Spleen (tissue), 11 donors: ENCODE results near the gene CIPC. TPM values are rescaled to one million over a fixed set of nuclear protein-coding genes. Genes with fewer than 3 reads are reported as not detected.
A peak's percentile ranks its signal among the peaks of the same experiment; 100 is the strongest.

ENCODE experiments used
- DNase-seq: peaks from one replicate; pipeline ENCODE4 v3.0.0-alpha.2; 2020
- H3K27ac ChIP-seq, 8 donors: fragments of 200-600 bp; sonication (generic) in 7 of 8; 1 replicate in 4 of 8; 2 replicates in 4 of 8; pipeline versions ENCODE4 v1.5.0 to v1.8.0; 2016 to 2021; ENCODE audit warnings: inconsistent platforms in 4 of 8, mild to moderate bottlenecking in 4 of 8, moderate library complexity in 1 of 8
- H3K27me3 ChIP-seq, 7 donors: fragments of 200-600 bp; sonication (generic) in 6 of 7; replicated peaks in 1 of 7; 1 replicate in 4 of 7; 2 replicates in 3 of 7; pipeline versions ENCODE4 v1.5.0 to v1.8.0; 2016 to 2021; ENCODE audit warnings: inconsistent platforms in 3 of 7, mild to moderate bottlenecking in 1 of 7
- H3K36me3 ChIP-seq, 6 donors: fragments of 200-600 bp; sonication (generic) in 5 of 6; 1 replicate in 4 of 6; 2 replicates in 2 of 6; pipeline versions ENCODE4 v1.5.0 to v1.8.0; 2016 to 2021; ENCODE audit warnings: inconsistent platforms in 2 of 6
- H3K4me1 ChIP-seq, 6 donors: fragments of 200-600 bp; sonication (generic) in 5 of 6; 1 replicate in 3 of 6; 2 replicates in 3 of 6; pipeline versions ENCODE4 v1.5.0 to v1.8.0; 2016 to 2021; ENCODE audit warnings: inconsistent platforms in 3 of 6
- H3K4me3 ChIP-seq, 8 donors: fragments of 200-600 bp; sonication (generic) in 7 of 8; 1 replicate in 4 of 8; 2 replicates in 4 of 8; pipeline versions ENCODE4 v1.5.0 to v1.8.0; 2016 to 2021; ENCODE audit warnings: inconsistent platforms in 4 of 8, mild to moderate bottlenecking in 4 of 8, moderate library complexity in 2 of 8
- H3K9me3 ChIP-seq, 8 donors: fragments of 200-600 bp; sonication (generic) in 7 of 8; 1 replicate in 4 of 8; 2 replicates in 4 of 8; pipeline versions ENCODE4 v1.5.0 to v1.8.0; 2016 to 2021; ENCODE audit warnings: inconsistent platforms in 4 of 8
- POLR2A ChIP-seq, 3 donors: fragments of 450-650 bp; IDR thresholded peaks; one replicate each; pipeline ENCODE4 v1.5.1; 2017; ENCODE audit warnings: antibody characterized with exemption in 3 of 3, mild to moderate bottlenecking in 1 of 3
- POLR2AphosphoS5 ChIP-seq, 3 donors: sonication (generic); formaldehyde crosslinking; IDR thresholded peaks; one replicate each; pipeline ENCODE4 v1.5.1; 2017; ENCODE audit warnings: antibody characterized with exemption in 3 of 3
- WGBS, 5 donors: extraction: QIAGEN DNeasy Blood & Tissue Kit in 3 of 5; methylation state at CpG; one replicate each; pipeline versions ENCODE4 v1.1.5 to v1.1.7; 2013 to 2018; 5-methylcytosine and 5-hydroxymethylcytosine counted together
- intact Hi-C: fragments of 100-400 bp; cut with DNase I; formaldehyde crosslinking; loops from one replicate; pipeline ENCODE4 v1.15.0; 2023; ENCODE audit warnings: low total_unique reads
- polyA plus RNA-seq, 3 donors: library from polyadenylated mRNA; stranded (reverse); fragments of 200-250 nt; gene quantifications; one replicate each; pipeline ENCODE4 v1.2.1, GENCODE V29; 2013
- total RNA-seq, 7 donors: library from RNA; depleted of rRNA in 3 of 7; stranded (reverse); fragments of >200 nt in 3 of 7; fragmentation: NEBNext Ultra II Directional in 4 of 7; extraction: Animal tissue kit (Norgen Biotek cat#: 25700) in 4 of 7; gene quantifications; one replicate each; pipeline versions ENCODE4 v1.1.0 to v1.2.1, GENCODE V29; 2016 to 2021
- TF ChIP-seq, protein P1 (sequence below), 11 experiments: fragments of 200-600 bp in 7 of 11; fragments of 450-650 bp in 4 of 11; sonication (generic) in 4 of 11; IDR thresholded peaks in 8 of 11; conservative IDR thresholded peaks in 3 of 11; 1 replicate in 7 of 11; 2 replicates in 4 of 11; pipeline versions ENCODE4 v1.4.0 to v1.8.0; 2016 to 2021; ENCODE audit warnings: antibody characterized with exemption in 11 of 11, inconsistent platforms in 4 of 11, mild to moderate bottlenecking in 1 of 11
- donor health status: healthy with polysubstance abuse.
- donor health status: DM: no; HTN: no; CAD: no; lungs with moderate emphysema.
- donor health status: DM: no; HTN: no; CAD: no.
- donor health status: Bipolar disorder and iron deficiency.
- donor health status: healthy.
- donor health status: DM: no; HTN: no; CAD: no.
- donor health status: DM: yes; HTN: yes; CAD: no.

The CIPC gene
- total and polyA plus RNA-seq, 10 donors: 4.2 to 33.8 (median 17.7) TPM

DNA sequence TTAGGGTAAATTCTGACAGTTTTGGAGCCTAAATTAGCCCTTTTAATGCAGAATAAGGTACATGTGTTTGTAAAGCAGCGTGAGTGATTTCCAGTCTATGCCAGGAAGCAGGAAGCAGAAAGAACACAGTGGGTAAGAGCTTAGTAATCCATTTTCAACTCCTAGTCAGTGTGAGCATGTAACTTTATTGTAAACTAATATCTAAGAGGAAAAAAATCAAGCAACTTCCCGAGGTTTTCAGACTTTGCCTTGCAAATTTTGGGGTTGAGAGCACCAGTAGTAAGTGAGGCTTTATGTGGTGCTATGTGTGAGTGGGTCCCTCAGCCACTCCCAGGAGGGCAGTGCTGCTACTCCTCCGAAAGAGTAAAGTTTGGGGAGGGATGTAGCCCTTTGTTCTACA lies 2.9 kb downstream of the CIPC start:
- no peaks in the 10 kb centered on the region for H3K27me3 ChIP-seq
- no peak for TF ChIP-seq POLR2AphosphoS5 (IDR thresholded peaks at IDR 0.05)
- TF ChIP-seq, protein P1, sequence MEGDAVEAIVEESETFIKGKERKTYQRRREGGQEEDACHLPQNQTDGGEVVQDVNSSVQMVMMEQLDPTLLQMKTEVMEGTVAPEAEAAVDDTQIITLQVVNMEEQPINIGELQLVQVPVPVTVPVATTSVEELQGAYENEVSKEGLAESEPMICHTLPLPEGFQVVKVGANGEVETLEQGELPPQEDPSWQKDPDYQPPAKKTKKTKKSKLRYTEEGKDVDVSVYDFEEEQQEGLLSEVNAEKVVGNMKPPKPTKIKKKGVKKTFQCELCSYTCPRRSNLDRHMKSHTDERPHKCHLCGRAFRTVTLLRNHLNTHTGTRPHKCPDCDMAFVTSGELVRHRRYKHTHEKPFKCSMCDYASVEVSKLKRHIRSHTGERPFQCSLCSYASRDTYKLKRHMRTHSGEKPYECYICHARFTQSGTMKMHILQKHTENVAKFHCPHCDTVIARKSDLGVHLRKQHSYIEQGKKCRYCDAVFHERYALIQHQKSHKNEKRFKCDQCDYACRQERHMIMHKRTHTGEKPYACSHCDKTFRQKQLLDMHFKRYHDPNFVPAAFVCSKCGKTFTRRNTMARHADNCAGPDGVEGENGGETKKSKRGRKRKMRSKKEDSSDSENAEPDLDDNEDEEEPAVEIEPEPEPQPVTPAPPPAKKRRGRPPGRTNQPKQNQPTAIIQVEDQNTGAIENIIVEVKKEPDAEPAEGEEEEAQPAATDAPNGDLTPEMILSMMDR (IDR thresholded peaks at IDR 0.05 in 8 of 11, conservative IDR thresholded peaks at IDR 0.05 in 3 of 11): no peak
- TF ChIP-seq POLR2A (IDR thresholded peaks at IDR 0.05): no peak
- 44 to 65% (median 64%) methylated on average over 3 of the region's 3 CpGs for WGBS, 5 donors
- peaks cover 22 to 88% (median 46%) of the 10 kb centered on the region in 6 donors for H3K4me1 ChIP-seq
- H3K36me3 ChIP-seq: peaks cover 0 to 18% (median 3%) of the 10 kb centered on the region in 6 donors
- no peaks in the 10 kb centered on the region for H3K9me3 ChIP-seq
- no peak for DNase-seq
- H3K4me3 ChIP-seq: no peak overlapping the region
- peak overlapping the region in 4 of 8 donors; percentile 37 to 62 (median 50) for H3K27ac ChIP-seq
- intact Hi-C loops: no loop called here

DNA sequence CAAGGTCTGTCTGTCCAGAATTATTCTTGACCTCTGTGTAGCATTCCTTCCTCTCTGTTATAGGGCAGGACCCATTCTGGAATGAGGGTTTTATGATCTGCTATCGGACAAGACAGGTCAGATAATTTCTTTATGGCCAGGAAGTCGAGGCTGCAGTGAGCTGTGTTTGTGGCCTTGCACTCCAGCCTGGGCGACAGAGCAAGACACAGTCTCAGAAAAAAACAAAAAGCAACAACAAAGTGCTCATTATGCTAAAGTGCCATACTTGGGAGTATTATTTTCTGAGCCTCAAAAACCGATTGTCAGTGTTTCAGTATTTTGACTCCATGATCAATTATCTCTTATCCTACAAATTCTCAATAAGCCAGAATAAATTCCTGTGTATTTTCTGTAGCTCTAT lies 4.1 kb downstream of the CIPC start:
- 42 to 73% (median 65%) methylated on average over 4 of the region's 4 CpGs for WGBS, 5 donors
- Histone ChIP-seq H3K36me3 (peaks cover 0 to 30% (median 9%) of the 10 kb centered on the region in 6 donors), H3K9me3 (no peaks in the 10 kb centered on the region), H3K4me1 (peaks cover 16 to 79% (median 37%) of the 10 kb centered on the region in 6 donors), H3K4me3 (no peak overlapping the region), H3K27me3 (no peaks in the 10 kb centered on the region), H3K27ac (peak overlapping the region in 5 of 8 donors; percentile 1 to 62 (median 37))
- TF ChIP-seq POLR2AphosphoS5 (IDR thresholded peaks at IDR 0.05) (no peak), POLR2A (IDR thresholded peaks at IDR 0.05) (no peak)
- TF ChIP-seq, protein P1 (IDR thresholded peaks at IDR 0.05 in 8 of 11, conservative IDR thresholded peaks at IDR 0.05 in 3 of 11): no peak
- no peak for DNase-seq
- intact Hi-C loops: no loop called here

DNA sequence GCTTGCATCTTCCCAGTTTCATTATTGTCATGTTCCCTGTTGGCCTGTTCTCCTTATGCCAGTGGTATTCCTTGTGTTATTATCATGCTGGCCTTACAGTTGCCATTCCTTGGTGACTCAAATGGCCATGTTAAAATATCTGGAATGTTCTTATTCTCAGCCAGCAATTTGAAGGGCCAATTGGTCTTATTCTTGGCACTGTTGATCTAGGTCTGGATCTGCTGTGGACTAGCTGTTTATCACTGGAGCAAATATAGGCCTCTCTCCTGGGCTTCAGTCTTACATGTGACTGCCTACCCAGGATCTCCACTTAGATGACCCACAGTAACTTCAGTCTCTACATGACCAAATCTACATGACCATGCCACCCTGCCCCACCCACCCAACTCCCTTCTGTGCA lies 5.4 kb downstream of the CIPC start:
- Histone ChIP-seq H3K27me3 (no peaks in the 10 kb centered on the region), H3K4me1 (peaks cover 16 to 75% (median 35%) of the 10 kb centered on the region in 6 donors), H3K4me3 (no peak overlapping the region), H3K27ac (no peak overlapping the region), H3K36me3 (peaks cover 0 to 43% (median 13%) of the 10 kb centered on the region in 6 donors), H3K9me3 (no peaks in the 10 kb centered on the region)
- no peak for TF ChIP-seq POLR2AphosphoS5 (IDR thresholded peaks at IDR 0.05)
- TF ChIP-seq POLR2A (IDR thresholded peaks at IDR 0.05): no peak
- intact Hi-C loops: no loop called here
- no peak for DNase-seq

DNA sequence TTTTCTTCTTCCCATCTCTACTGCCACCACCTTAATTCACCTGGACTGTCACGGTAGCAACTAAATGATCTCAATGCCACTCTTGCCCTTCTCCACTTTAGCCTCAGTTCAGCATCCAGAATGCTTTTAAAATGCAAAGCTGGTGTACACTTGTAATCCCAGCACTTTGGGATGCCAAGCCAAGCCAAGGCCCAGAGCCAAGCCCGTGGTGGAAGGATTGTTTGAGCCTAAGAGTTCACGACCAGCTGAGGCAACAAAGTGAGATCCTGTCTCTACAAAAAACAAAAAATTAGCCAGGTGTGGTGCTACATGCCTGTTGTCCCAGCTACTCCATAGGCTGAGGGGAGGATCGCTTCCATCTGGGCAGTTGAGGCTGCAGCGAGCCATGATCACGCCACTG lies 5.9 kb downstream of the CIPC start:
- no peak for TF ChIP-seq POLR2A (IDR thresholded peaks at IDR 0.05)
- TF ChIP-seq, protein P1 (IDR thresholded peaks at IDR 0.05 in 8 of 11, conservative IDR thresholded peaks at IDR 0.05 in 3 of 11): no peak
- TF ChIP-seq POLR2AphosphoS5 (IDR thresholded peaks at IDR 0.05): no peak

DNA sequence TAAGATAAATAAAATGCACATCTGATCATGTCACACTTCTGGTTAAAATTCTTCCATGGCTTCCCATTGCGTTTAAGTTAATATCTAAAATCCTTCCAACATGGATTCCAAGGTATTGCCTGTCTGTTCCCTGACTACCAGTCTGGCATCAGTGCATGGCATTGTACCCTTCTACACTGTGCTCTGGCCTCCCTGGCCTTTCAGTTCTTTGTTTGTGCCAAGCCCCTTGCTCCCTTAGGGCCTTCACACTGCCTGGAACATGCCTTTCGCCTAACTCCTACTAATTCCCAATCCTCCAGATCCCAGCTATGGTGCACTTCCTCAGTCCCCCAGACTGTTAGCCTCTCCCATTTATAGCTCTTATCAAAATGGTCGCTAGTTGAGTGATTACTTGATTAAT lies 6.3 kb downstream of the CIPC start:
- no peak for DNase-seq
- Histone ChIP-seq H3K4me3 (no peak overlapping the region), H3K36me3 (peaks cover 0 to 52% (median 18%) of the 10 kb centered on the region in 6 donors), H3K27ac (no peak overlapping the region), H3K9me3 (no peaks in the 10 kb centered on the region), H3K27me3 (no peaks in the 10 kb centered on the region), H3K4me1 (peaks cover 10 to 66% (median 26%) of the 10 kb centered on the region in 6 donors)
- TF ChIP-seq POLR2AphosphoS5 (IDR thresholded peaks at IDR 0.05) (no peak), POLR2A (IDR thresholded peaks at IDR 0.05) (no peak)
- TF ChIP-seq, protein P1 (IDR thresholded peaks at IDR 0.05 in 8 of 11, conservative IDR thresholded peaks at IDR 0.05 in 3 of 11): no peak
- intact Hi-C loops: no loop called here
- 84 to 96% (median 91%) methylated on average over 3 of the region's 3 CpGs for WGBS, 5 donors

More for the DNA sequence above, 5.9 kb downstream of the CIPC start:
- no peak for DNase-seq
- no peaks in the 10 kb centered on the region for H3K9me3 ChIP-seq
- H3K27ac ChIP-seq: no peak overlapping the region
- intact Hi-C loops: no loop called here
- WGBS, 5 donors: 92 to 100% (median 95%) methylated on average over 6 of the region's 6 CpGs
- no peak overlapping the region for H3K4me3 ChIP-seq
- peaks cover 0 to 48% (median 15%) of the 10 kb centered on the region in 6 donors for H3K36me3 ChIP-seq
- H3K27me3 ChIP-seq: no peaks in the 10 kb centered on the region
- peaks cover 14 to 70% (median 31%) of the 10 kb centered on the region in 6 donors for H3K4me1 ChIP-seq
